Measurements from ENCODE around the gene CYP19A1. TPM values are rescaled to one million over a fixed set of nuclear protein-coding genes. Genes with fewer than 3 reads are reported as not detected.

CYP19A1 gene
- total RNA-seq, 5 donors from 2014 or later (not counting 1 experiment from before 2014, with no cell fraction given), result 0.23 TPM; not detected in 4

DNA sequence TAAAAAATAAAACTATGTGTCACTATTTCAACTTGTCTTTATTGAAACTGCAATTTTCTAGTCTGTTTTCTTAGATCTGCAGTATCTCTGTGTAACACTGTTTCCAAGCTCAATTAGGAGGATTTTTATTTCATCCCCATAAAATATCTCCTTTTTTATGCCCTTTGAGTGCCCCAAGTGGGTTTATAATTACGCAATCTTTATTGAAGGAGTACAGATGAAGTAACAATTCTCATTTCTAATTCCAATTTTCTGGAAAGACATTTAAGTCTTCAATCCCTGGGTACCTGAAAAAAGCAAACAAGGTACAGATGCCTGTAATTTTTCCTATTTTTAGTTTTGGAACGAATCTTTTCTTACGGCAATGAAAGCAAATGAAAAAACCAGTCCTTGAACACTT is 61.3 kb downstream of the CYP19A1 start:
- ATAC-seq (replicated peaks in 1 of 4), result no peak
- no peak overlapping the region for H3K27ac ChIP-seq (ENCODE audit: low read length)
- H3K27me3 ChIP-seq (replicated peaks in 1 of 2; ENCODE audit: control insufficient read depth in 2 of 2, extremely low read depth in 1 of 2, insufficient read depth in 2 of 2, low read length in 1 of 2), result peaks cover 2 to 14% of the 10 kb centered on the region in 2 experiments
- no peaks in the 10 kb centered on the region for H3K4me1 ChIP-seq (ENCODE audit: control insufficient read depth in 1 of 2, extremely low read depth in 1 of 2, insufficient read depth in 2 of 2, low read length in 2 of 2)
- Mint-ChIP-seq H3K4me1 (no peaks in the 10 kb centered on the region), H3K4me3 (no peak overlapping the region), H3K36me3 (no peaks in the 10 kb centered on the region), H3K27ac (no peak overlapping the region), H3K9me3 (no peaks in the 10 kb centered on the region), H3K27me3 (peaks cover 11 to 13% of the 10 kb centered on the region in 2 donors)
- no peaks in the 10 kb centered on the region for H3K9me3 ChIP-seq
- POLR2A ChIA-PET, result no interaction called here
- no CpG with 5 or more reads among the region's 3 CpGs for WGBS (ENCODE audit: insufficient coverage)
- H3K4me3 ChIP-seq (ENCODE audit: control insufficient read depth in 1 of 2, extremely low read depth in 1 of 2, low read length in 1 of 2), result no peak overlapping the region
- H3K36me3 ChIP-seq (ENCODE audit: control insufficient read depth in 2 of 2, extremely low read depth in 1 of 2, insufficient read depth in 1 of 2, low read length in 1 of 2), result no peaks in the 10 kb centered on the region
- no peak for DNase-seq
- CTCF ChIA-PET, result no interaction called here

DNA sequence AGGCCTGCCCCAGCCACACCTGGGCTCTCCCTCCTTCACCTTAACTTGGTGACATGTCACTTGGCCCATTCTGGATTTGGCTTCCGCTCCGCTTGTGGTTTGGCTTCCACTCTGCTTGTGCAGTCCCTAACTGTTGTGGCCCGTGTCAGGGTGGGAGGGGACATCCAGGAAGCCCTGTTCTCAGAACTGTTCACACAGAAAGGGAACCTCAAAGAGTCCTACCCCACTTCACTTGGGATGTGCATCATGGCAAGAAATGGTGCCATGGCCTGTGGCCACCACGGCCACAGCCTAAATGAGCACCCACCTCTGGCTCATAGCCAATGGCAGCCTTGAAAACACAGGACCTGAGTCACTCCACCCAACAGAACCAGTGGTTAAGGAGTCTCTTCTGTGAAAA is 63.4 kb downstream of the CYP19A1 start:
- Mint-ChIP-seq H3K4me1 (no peaks in the 10 kb centered on the region), H3K36me3 (no peaks in the 10 kb centered on the region), H3K4me3 (no peak overlapping the region), H3K27ac (no peak overlapping the region), H3K9me3 (no peaks in the 10 kb centered on the region), H3K27me3 (peaks cover 11 to 13% of the 10 kb centered on the region in 2 donors)
- Histone ChIP-seq H3K27ac (ENCODE audit: low read length) (no peak overlapping the region), H3K4me1 (ENCODE audit: control insufficient read depth in 1 of 2, extremely low read depth in 1 of 2, insufficient read depth in 2 of 2, low read length in 2 of 2) (no peaks in the 10 kb centered on the region), H3K27me3 (replicated peaks in 1 of 2; ENCODE audit: control insufficient read depth in 2 of 2, extremely low read depth in 1 of 2, insufficient read depth in 2 of 2, low read length in 1 of 2) (peaks cover 2% of the 10 kb centered on the region in 2 experiments), H3K9me3 (no peaks in the 10 kb centered on the region), H3K4me3 (ENCODE audit: control insufficient read depth in 1 of 2, extremely low read depth in 1 of 2, low read length in 1 of 2) (no peak overlapping the region), H3K36me3 (ENCODE audit: control insufficient read depth in 2 of 2, extremely low read depth in 1 of 2, insufficient read depth in 1 of 2, low read length in 1 of 2) (no peaks in the 10 kb centered on the region)
- POLR2A ChIA-PET, result no interaction called here
- no peak for DNase-seq
- CTCF ChIA-PET, result no interaction called here
- ATAC-seq (replicated peaks in 1 of 4), result no peak
- WGBS (ENCODE audit: insufficient coverage), result 83% methylated on average over 2 of the region's 4 CpGs

DNA sequence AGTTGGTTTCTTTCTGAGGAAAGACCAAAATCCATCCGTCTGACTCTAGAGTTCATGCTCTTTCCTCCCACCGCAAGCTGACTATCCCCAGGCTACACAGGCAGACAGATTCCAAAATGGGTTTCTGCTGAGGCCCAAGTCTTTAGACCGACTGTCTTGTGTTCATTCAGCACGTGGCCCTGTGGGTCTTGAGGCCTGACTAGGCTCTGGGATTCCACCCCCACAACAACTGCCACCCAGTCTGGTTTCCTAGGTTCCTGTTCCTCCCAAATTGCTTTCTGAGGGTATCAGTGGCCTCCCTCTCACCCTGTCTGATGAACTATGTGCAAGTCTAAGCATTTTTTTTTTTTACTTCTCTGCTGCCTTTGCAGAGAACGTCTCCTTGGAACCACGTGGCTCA is 67.7 kb downstream of the CYP19A1 start:
- ChIA-PET POLR2A (no interaction called here), CTCF (no interaction called here)
- Histone ChIP-seq H3K9me3 (no peaks in the 10 kb centered on the region), H3K36me3 (ENCODE audit: control insufficient read depth in 2 of 2, extremely low read depth in 1 of 2, insufficient read depth in 1 of 2, low read length in 1 of 2) (no peaks in the 10 kb centered on the region), H3K4me3 (ENCODE audit: control insufficient read depth in 1 of 2, extremely low read depth in 1 of 2, low read length in 1 of 2) (no peak overlapping the region), H3K27ac (ENCODE audit: low read length) (no peak overlapping the region), H3K27me3 (replicated peaks in 1 of 2; ENCODE audit: control insufficient read depth in 2 of 2, extremely low read depth in 1 of 2, insufficient read depth in 2 of 2, low read length in 1 of 2) (peaks cover 6 to 21% of the 10 kb centered on the region in 2 experiments), H3K4me1 (ENCODE audit: control insufficient read depth in 1 of 2, extremely low read depth in 1 of 2, insufficient read depth in 2 of 2, low read length in 2 of 2) (no peaks in the 10 kb centered on the region)
- Mint-ChIP-seq H3K9me3 (no peaks in the 10 kb centered on the region), H3K27me3 (peaks cover 23 to 31% of the 10 kb centered on the region in 2 donors), H3K4me3 (no peak overlapping the region), H3K27ac (no peak overlapping the region), H3K4me1 (peaks cover 5 to 7% (median 6%) of the 10 kb centered on the region in 3 donors), H3K36me3 (no peaks in the 10 kb centered on the region)
- ATAC-seq (replicated peaks in 1 of 4), result no peak
- WGBS (ENCODE audit: insufficient coverage), result 76% methylated on average over 5 of the region's 6 CpGs
- no peak for DNase-seq

GRCh38 chr15:51269496-51269895 is 68.9 kb downstream of the CYP19A1 start:
- POLR2A ChIA-PET, result no interaction called here
- CTCF ChIA-PET, result no interaction called here
- peaks cover 5 to 7% (median 6%) of the 10 kb centered on the region in 3 donors for H3K4me1 Mint-ChIP-seq
- DNase-seq, result no peak
- no peaks in the 10 kb centered on the region for H3K9me3 ChIP-seq
- WGBS (ENCODE audit: insufficient coverage), result 65% methylated on average over 2 of the region's 2 CpGs
- no peak overlapping the region for H3K4me3 Mint-ChIP-seq
- no peak overlapping the region for H3K27ac ChIP-seq (ENCODE audit: low read length)
- no peaks in the 10 kb centered on the region for H3K9me3 Mint-ChIP-seq
- H3K27ac Mint-ChIP-seq, result no peak overlapping the region
- no peaks in the 10 kb centered on the region for H3K36me3 ChIP-seq (ENCODE audit: control insufficient read depth in 2 of 2, extremely low read depth in 1 of 2, insufficient read depth in 1 of 2, low read length in 1 of 2)
- no peak overlapping the region for H3K4me3 ChIP-seq (ENCODE audit: control insufficient read depth in 1 of 2, extremely low read depth in 1 of 2, low read length in 1 of 2)
- peaks cover 25 to 40% of the 10 kb centered on the region in 2 donors for H3K27me3 Mint-ChIP-seq
- ATAC-seq (replicated peaks in 1 of 4), result no peak
- peaks cover 6 to 24% of the 10 kb centered on the region in 2 experiments for H3K27me3 ChIP-seq (replicated peaks in 1 of 2; ENCODE audit: control insufficient read depth in 2 of 2, extremely low read depth in 1 of 2, insufficient read depth in 2 of 2, low read length in 1 of 2)
- H3K36me3 Mint-ChIP-seq, result no peaks in the 10 kb centered on the region
- H3K4me1 ChIP-seq (ENCODE audit: control insufficient read depth in 1 of 2, extremely low read depth in 1 of 2, insufficient read depth in 2 of 2, low read length in 2 of 2), result no peaks in the 10 kb centered on the region

- no peak for DNase-seq
- no peak for ATAC-seq (replicated peaks in 1 of 4)
- no peaks in the 10 kb centered on the region for H3K36me3 Mint-ChIP-seq
- Histone ChIP-seq H3K4me3 (ENCODE audit: control insufficient read depth in 1 of 2, extremely low read depth in 1 of 2, low read length in 1 of 2) (no peak overlapping the region), H3K4me1 (ENCODE audit: control insufficient read depth in 1 of 2, extremely low read depth in 1 of 2, insufficient read depth in 2 of 2, low read length in 2 of 2) (no peaks in the 10 kb centered on the region), H3K27me3 (replicated peaks in 1 of 2; ENCODE audit: control insufficient read depth in 2 of 2, extremely low read depth in 1 of 2, insufficient read depth in 2 of 2, low read length in 1 of 2) (peaks cover 6 to 22% of the 10 kb centered on the region in 2 experiments), H3K9me3 (no peaks in the 10 kb centered on the region), H3K36me3 (ENCODE audit: control insufficient read depth in 2 of 2, extremely low read depth in 1 of 2, insufficient read depth in 1 of 2, low read length in 1 of 2) (no peaks in the 10 kb centered on the region), H3K27ac (ENCODE audit: low read length) (no peak overlapping the region)
- no peak overlapping the region for H3K27ac Mint-ChIP-seq
- POLR2A ChIA-PET, result no interaction called here
- H3K4me3 Mint-ChIP-seq, result no peak overlapping the region
- CTCF ChIA-PET, result no interaction called here
- H3K27me3 Mint-ChIP-seq, result peaks cover 25 to 37% of the 10 kb centered on the region in 2 donors
- 8% methylated on average over 6 of the region's 11 CpGs for WGBS (ENCODE audit: insufficient coverage)
- peaks cover 5 to 7% (median 6%) of the 10 kb centered on the region in 3 donors for H3K4me1 Mint-ChIP-seq
- no peaks in the 10 kb centered on the region for H3K9me3 Mint-ChIP-seq
Observed at GRCh38 chr15:51267703-51268083, 70.7 kb downstream of the CYP19A1 start.

GRCh38 chr15:51267051-51267702 is 71.2 kb downstream of the CYP19A1 start:
- Mint-ChIP-seq H3K9me3 (no peaks in the 10 kb centered on the region), H3K27me3 (peaks cover 25 to 37% of the 10 kb centered on the region in 2 donors), H3K4me1 (peaks cover 5 to 7% (median 6%) of the 10 kb centered on the region in 3 donors), H3K27ac (no peak overlapping the region), H3K4me3 (peak overlapping the region in 1 of 3 donors; percentile 8), H3K36me3 (no peaks in the 10 kb centered on the region)
- no peaks in the 10 kb centered on the region for H3K9me3 ChIP-seq
- no peak overlapping the region for H3K27ac ChIP-seq (ENCODE audit: low read length)
- H3K4me1 ChIP-seq (ENCODE audit: control insufficient read depth in 1 of 2, extremely low read depth in 1 of 2, insufficient read depth in 2 of 2, low read length in 2 of 2), result no peaks in the 10 kb centered on the region
- ChIA-PET POLR2A (no interaction called here), CTCF (no interaction called here)
- ATAC-seq (replicated peaks in 1 of 4), result no peak
- 4% methylated on average over 42 of the region's 47 CpGs for WGBS (ENCODE audit: insufficient coverage)
- H3K4me3 ChIP-seq (ENCODE audit: control insufficient read depth in 1 of 2, extremely low read depth in 1 of 2, low read length in 1 of 2), result no peak overlapping the region
- no peak for DNase-seq
- H3K27me3 ChIP-seq (replicated peaks in 1 of 2; ENCODE audit: control insufficient read depth in 2 of 2, extremely low read depth in 1 of 2, insufficient read depth in 2 of 2, low read length in 1 of 2), result peaks cover 6 to 22% of the 10 kb centered on the region in 2 experiments
- H3K36me3 ChIP-seq (ENCODE audit: control insufficient read depth in 2 of 2, extremely low read depth in 1 of 2, insufficient read depth in 1 of 2, low read length in 1 of 2), result no peaks in the 10 kb centered on the region

Data from T-cell (primary cell).